ENCODE results near the gene RAB6B.

Gene RAB6B

DNA sequence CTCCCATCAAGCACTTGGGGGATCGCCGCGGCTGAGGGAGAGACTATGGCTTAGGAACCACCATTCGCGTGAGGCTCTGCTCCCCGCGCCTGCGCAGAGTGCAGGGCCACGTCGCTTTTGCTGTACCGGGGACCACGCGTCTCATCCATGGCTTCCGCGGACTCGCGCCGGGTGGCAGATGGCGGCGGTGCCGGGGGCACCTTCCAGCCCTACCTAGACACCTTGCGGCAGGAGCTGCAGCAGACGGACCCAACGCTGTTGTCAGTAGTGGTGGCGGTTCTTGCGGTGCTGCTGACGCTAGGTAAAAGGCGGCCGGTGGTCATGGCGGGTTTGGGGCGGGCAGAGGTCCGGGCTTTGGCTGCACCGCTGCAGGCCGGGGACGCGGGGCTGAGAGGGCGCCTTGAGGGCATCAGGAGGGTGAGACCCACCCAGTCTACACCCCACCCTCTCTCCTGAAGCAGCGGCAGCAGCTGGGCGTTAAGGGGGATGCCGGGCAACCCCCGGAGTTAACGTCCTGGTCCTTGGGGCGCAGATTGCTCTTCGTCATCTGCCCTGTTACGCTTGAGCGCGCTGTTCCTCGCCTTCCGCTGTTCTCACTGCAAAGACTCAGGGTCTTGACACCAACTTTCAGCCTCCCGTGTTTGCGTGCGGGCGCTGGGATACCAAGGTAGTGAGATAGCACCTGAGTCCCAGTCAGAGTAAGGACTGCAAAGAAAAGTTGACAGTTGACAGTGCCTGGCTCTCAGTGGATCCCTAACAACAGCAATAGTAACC lies 89.8 kb downstream of the RAB6B start, which contains the start of gene SRPRB (continued):
- TF ChIP-seq ZNF433 (tag by site-specific recombination; IDR thresholded peaks at IDR 0.05; ENCODE audit: low read depth) (no peak), ZNF501 (tag by site-specific recombination; IDR thresholded peaks at IDR 0.05) (peak; percentile 59; the same call in 1 of the 2 replicates), ZNF530 (tag by site-specific recombination; IDR thresholded peaks at IDR 0.05; ENCODE audit: low read depth) (no peak), ZIC2 (tag by site-specific recombination; IDR thresholded peaks at IDR 0.05) (no peak), ZNF747 (tag by site-specific recombination; IDR thresholded peaks at IDR 0.05) (no peak), ZNF211 (tag by site-specific recombination; IDR thresholded peaks at IDR 0.05; ENCODE audit: low read depth) (no peak), ZBTB21 (tag by site-specific recombination; IDR thresholded peaks at IDR 0.05) (no peak), GLIS2 (tag by site-specific recombination; IDR thresholded peaks at IDR 0.05) (no peak), ZNF23 (tag by site-specific recombination; IDR thresholded peaks at IDR 0.05; ENCODE audit: borderline replicate concordance) (no peak), ZNF621 (tag by site-specific recombination; IDR thresholded peaks at IDR 0.05) (no peak), ZNF391 (tag by site-specific recombination; IDR thresholded peaks at IDR 0.05; ENCODE audit: borderline replicate concordance, low read depth) (0 out of 2 replicates have a peak, but pooled peaks have one; percentile 55), KLF1 (tag by site-specific recombination; IDR thresholded peaks at IDR 0.05) (no peak), MZF1 (tag by site-specific recombination; IDR thresholded peaks at IDR 0.05; ENCODE audit: borderline replicate concordance) (no peak), SP2 (tag by site-specific recombination; IDR thresholded peaks at IDR 0.05) (peak; percentile 56), ZNF549 (tag by site-specific recombination; IDR thresholded peaks at IDR 0.05) (no peak), GFI1B (tag by site-specific recombination; IDR thresholded peaks at IDR 0.05) (no peak), ZNF571 (tag by site-specific recombination; IDR thresholded peaks at IDR 0.05) (no peak), TRIM28 (IDR thresholded peaks at IDR 0.05; ENCODE audit: borderline replicate concordance, low read length) (no peak), ZNF354C (tag by site-specific recombination; IDR thresholded peaks at IDR 0.05; ENCODE audit: borderline replicate concordance, low read depth) (no peak), YY1 (tag by site-specific recombination; IDR thresholded peaks at IDR 0.05) (peak; percentile 90), ZNF266 (tag by site-specific recombination; IDR thresholded peaks at IDR 0.05; ENCODE audit: low read depth) (no peak), ZNF776 (tag by site-specific recombination; IDR thresholded peaks at IDR 0.05; ENCODE audit: borderline replicate concordance) (no peak), ZNF138 (tag by site-specific recombination; IDR thresholded peaks at IDR 0.05; ENCODE audit: borderline replicate concordance) (no peak), ZNF623 (tag by site-specific recombination; IDR thresholded peaks at IDR 0.05) (no peak), ZNF341 (tag by site-specific recombination; IDR thresholded peaks at IDR 0.05; ENCODE audit: low read depth) (peak; percentile 86), ZNF16 (tag by site-specific recombination; IDR thresholded peaks at IDR 0.05; ENCODE audit: low read depth) (no peak), ZNF473 (tag by site-specific recombination; IDR thresholded peaks at IDR 0.05) (no peak), KLF10 (tag by site-specific recombination; IDR thresholded peaks at IDR 0.05) (no peak), ZSCAN16 (tag by site-specific recombination; IDR thresholded peaks at IDR 0.05) (no peak), ZNF510 (tag by site-specific recombination; IDR thresholded peaks at IDR 0.05; ENCODE audit: insufficient replicate concordance) (no peak), TCF7L2 (IDR thresholded peaks at IDR 0.05; ENCODE audit: borderline replicate concordance, low read depth, low read length) (no peak)
- TF ChIP-seq, protein P1, sequence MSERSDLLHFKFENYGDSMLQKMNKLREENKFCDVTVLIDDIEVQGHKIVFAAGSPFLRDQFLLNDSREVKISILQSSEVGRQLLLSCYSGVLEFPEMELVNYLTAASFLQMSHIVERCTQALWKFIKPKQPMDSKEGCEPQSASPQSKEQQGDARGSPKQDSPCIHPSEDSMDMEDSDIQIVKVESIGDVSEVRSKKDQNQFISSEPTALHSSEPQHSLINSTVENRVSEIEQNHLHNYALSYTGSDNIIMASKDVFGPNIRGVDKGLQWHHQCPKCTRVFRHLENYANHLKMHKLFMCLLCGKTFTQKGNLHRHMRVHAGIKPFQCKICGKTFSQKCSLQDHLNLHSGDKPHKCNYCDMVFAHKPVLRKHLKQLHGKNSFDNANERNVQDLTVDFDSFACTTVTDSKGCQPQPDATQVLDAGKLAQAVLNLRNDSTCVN (tag by site-specific recombination; optimal IDR thresholded peaks at IDR 0.05) = peak; percentile 80
- TF ChIP-seq, protein P2, sequence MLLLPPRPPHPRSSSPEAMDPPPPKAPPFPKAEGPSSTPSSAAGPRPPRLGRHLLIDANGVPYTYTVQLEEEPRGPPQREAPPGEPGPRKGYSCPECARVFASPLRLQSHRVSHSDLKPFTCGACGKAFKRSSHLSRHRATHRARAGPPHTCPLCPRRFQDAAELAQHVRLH (tag by site-specific recombination; IDR thresholded peaks at IDR 0.05) = no peak
- TF ChIP-seq, protein P3, sequence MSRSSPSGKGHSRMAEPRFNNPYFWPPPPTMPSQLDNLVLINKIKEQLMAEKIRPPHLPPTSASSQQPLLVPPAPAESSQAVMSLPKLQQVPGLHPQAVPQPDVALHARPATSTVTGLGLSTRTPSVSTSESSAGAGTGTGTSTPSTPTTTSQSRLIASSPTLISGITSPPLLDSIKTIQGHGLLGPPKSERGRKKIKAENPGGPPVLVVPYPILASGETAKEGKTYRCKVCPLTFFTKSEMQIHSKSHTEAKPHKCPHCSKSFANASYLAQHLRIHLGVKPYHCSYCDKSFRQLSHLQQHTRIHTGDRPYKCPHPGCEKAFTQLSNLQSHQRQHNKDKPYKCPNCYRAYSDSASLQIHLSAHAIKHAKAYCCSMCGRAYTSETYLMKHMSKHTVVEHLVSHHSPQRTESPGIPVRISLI (tag by site-specific recombination; IDR thresholded peaks at IDR 0.05) = no peak
- TF ChIP-seq, protein P4, sequence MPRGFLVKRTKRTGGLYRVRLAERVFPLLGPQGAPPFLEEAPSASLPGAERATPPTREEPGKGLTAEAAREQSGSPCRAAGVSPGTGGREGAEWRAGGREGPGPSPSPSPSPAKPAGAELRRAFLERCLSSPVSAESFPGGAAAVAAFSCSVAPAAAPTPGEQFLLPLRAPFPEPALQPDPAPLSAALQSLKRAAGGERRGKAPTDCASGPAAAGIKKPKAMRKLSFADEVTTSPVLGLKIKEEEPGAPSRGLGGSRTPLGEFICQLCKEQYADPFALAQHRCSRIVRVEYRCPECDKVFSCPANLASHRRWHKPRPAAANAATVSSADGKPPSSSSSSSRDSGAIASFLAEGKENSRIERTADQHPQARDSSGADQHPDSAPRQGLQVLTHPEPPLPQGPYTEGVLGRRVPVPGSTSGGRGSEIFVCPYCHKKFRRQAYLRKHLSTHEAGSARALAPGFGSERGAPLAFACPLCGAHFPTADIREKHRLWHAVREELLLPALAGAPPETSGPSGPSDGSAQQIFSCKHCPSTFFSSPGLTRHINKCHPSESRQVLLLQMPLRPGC (tag by site-specific recombination; IDR thresholded peaks at IDR 0.05) = no peak
- TF ChIP-seq, protein P5, sequence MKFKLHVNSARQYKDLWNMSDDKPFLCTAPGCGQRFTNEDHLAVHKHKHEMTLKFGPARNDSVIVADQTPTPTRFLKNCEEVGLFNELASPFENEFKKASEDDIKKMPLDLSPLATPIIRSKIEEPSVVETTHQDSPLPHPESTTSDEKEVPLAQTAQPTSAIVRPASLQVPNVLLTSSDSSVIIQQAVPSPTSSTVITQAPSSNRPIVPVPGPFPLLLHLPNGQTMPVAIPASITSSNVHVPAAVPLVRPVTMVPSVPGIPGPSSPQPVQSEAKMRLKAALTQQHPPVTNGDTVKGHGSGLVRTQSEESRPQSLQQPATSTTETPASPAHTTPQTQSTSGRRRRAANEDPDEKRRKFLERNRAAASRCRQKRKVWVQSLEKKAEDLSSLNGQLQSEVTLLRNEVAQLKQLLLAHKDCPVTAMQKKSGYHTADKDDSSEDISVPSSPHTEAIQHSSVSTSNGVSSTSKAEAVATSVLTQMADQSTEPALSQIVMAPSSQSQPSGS (tag by site-specific recombination; IDR thresholded peaks at IDR 0.05; ENCODE audit: low read depth) = no peak

Measured in HEK293 (cell line).